Glomerular visceral epithelial cell (primary cell): Measurements from ENCODE around the gene HAGHL.

ENCODE experiments used
- DNase-seq: peaks from one replicate; pipeline ENCODE4 v3.0.0-alpha.2; 2016; ENCODE audit errors: extremely low spot score

Gene HAGHL

DNA sequence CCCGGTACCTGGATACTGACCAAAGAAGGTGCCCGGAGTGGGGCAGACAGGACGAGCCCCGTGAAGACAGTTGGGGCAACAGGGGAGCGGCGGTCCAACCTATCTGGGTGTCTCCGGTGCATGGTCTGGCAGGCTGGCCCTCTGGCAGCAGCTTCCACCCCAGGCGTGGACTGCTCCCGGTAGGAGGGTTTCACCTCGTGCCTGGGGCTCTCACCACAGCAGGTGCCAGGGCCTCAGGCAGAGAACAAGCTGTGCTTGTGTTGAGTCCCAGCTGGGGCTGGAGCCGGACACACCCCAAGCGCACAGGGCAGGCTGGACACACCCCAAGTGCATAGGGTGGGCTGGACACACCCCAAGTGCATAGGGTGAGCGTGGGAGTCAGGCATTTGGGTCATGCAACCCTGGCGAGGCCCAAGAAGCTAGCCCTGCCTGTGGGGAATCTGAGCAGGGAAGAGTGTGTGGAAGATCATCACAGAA, 19.8 kb upstream of the HAGHL start:
- DNase-seq = no peak

DNA sequence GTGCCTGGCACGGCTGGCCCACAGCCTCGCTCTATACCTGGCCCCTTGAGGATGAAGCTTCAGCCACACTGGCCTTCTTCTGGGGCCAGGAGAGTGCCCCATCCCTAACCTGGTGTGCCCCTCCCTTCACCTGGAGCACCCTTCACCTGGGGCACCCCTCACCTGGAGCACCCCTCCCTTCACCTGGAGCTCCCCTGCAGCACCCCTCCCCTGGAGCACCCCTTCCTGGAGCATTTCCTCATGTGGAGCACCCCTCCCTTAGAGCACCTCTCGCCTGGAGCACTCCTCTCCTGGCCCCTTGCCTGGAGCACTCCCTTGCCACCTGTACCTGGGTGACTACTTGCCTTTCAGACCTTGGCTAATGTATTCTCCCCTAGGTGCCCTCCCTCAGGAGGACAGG, 18.9 kb upstream of the HAGHL start:
- no peak for DNase-seq

DNA sequence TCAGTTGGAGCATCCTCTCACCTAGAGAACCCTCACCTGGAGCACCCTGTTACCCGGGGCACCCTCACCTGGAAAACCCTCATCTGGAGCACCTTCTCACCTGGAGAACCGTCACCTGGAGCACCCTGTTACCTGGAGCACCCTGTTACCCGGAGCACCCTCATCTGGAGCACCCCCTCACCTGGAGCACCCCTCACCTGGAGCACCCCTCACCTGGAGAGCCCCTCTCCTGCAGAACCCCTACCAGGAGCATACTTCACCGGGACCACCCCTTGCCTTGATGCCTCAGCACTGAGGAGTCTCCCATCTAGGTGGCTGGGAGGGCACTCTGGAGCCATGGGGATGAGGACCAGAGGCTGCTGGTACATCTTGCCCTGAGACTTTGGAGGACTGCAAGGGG, 17.9 kb upstream of the HAGHL start:
- DNase-seq = no peak

DNA sequence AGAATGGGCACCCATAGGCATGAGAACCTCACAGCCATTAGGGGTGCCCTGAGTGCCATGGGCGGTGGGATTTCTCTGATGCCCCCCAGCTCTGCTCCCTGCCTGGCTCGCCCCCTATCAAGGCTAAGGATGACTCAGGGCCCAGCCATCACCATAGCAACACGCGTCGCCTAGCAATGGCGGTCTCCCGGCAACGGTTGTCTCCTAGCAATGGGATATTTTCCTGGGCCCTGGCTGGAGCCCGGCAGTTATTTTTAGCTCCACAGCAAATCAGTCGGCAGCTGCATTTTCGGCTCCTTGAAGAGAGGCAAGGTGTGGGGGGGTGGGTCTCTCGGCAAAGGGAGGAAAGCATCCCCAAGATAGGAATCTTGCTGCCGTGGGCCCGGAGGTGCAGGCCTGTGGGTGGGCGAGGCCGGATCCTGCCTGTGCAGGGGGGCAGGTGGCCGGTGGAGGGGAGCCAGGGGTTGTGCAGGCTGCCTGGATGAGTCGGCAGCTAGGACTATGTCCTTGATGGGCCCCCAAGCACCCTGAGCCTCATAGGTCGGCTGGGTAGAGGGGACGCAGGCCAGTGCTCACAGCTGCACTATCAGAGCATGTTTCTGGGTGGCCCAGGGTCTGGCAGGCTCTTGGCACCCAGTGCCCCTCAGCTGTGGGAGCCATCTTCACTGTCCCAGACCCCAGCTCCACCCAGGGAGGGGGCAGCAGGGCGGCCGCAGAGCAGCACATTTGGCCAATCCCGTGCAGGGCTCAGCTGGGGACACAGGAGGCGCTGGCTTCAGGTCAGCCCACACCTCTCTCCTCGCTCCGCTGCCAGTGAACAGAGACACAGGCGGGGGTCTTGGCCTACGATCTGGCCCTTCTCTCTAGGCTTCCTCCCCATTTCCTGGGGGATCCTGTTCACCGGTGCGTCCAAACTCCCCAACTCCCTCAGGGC, 17.1 kb upstream of the HAGHL start:
- peak; percentile 70 for DNase-seq

DNA sequence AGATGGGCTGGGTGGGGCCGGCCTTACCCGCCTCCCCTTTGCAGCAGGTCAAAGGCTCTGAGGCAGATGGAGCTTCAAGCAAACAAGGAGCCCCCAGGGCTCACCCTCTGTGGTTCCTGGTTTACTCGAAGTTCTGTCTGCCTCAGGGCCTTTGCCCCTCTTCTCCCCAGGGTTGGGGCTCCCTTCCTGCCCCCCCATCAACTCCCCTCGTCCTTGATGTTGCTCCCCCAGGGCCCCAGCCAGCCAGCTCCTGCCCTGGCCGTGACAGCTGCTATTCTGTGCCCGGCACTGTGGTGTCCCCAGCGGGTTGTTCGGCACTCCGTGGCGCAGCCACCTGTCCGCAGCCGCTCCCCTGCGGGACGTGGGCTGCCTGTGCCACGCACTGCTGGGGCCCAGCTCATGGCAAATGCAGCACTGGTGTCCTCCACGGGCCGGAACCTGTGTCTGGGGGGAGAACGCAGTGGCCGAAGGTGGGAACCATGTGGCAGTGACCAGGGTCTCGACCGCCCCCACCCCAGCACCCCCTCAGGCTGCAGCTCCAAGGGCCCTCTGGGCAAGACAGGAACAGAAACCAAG, 16.3 kb upstream of the HAGHL start:
- DNase-seq = no peak

DNA sequence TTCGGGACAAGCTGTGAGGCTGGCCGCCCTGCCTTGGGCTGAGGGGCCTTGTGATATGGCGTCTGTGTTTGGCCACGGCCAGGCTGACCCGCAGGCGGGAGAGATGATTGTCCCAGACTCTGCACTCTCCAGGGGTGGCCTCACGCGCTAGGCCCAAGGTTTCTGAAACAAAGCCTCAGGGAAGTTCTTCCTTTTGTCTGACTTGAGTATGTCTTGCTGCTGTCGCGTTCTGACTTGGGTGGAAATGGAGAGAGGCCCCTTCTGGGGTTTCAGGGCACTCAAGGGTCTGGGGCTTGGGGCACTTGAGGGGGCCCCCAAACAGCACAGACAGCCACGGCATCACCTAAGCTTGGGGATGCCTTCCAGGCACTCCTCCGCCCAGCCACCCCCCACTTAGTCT, 15.8 kb upstream of the HAGHL start:
- no peak for DNase-seq

DNA sequence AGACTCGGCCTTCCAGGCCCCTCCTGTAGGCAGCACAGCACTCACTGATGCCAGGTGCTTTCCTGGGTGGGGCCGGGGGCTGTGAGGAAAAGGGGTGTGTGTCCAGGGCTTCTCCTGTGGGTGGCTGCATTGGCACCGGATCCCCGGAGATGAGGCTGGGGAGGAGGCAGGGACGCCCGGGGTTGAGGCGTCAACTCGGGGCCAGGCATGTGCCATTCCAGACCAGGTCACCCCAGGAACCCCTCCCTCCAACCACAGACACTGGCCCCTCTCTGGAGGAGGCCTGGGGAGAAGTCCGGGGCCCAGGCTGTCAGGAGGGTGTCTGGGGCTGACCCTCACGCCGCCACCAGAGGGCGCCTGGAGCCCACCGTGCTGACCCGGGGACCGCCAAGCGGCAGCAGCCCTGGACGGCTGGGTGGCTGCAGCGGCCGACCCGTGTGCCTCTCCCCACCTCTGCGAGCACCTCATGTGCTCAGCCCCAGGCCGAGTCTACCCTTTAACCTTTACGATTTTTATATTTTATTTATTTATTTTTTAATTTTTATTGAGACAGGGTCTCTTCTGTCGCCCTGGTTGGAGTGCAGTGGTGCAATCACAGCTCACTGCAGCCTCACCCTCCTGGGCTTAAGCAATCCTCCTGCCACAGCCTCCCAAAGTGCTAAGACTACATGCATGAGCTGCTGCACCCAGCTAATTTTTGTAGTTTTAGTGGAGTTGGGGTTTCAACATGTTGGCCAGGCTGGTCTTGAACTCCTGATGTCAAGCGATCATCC, 15.2 kb upstream of the HAGHL start:
- DNase-seq = peak; percentile 75

DNA sequence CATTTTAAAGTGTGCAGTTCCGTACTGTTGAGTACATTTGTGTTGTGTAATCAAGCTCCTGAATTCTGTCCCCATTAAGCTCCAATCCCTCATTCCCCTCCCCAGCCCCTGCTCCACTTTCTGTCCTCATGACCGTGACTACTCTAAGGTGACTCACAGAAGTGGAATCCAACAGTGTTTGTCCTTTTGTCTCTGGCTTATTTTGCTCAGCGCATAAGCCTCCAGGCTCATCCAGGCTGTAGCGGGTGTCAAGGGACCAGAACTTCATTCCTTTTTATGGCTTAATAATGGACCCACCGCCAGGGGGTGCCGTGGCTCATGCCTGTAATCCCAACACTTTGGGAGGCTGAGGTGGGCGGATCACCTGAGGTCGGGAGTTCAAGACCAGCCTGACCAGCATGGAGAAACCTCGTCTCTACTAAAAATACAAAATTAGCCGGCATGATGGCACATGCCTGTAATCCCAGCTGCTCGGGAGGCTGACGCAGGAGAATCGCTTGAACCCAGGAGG, 14.1 kb upstream of the HAGHL start:
- DNase-seq = peak; percentile 86

DNA sequence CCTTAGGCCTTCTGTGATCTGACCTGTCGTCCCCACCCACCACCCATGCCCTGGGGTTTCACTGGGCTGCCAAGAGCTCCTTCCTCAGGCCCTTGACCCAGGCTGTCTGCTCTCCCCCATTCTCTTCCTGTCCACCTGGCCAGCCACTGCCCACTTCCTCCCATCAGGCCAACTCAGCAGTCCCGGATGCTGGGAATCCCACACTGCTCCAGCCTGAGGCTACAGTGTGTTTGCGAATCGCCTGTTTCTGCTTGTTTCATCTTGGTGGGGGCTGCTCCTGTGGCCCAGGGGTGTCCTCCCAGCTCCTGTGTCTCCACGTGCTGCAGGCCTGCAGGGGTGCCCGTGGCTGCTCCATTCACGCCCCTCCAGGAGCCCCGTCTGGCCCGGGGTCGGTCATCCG, 12.8 kb upstream of the HAGHL start:
- DNase-seq = no peak

DNA sequence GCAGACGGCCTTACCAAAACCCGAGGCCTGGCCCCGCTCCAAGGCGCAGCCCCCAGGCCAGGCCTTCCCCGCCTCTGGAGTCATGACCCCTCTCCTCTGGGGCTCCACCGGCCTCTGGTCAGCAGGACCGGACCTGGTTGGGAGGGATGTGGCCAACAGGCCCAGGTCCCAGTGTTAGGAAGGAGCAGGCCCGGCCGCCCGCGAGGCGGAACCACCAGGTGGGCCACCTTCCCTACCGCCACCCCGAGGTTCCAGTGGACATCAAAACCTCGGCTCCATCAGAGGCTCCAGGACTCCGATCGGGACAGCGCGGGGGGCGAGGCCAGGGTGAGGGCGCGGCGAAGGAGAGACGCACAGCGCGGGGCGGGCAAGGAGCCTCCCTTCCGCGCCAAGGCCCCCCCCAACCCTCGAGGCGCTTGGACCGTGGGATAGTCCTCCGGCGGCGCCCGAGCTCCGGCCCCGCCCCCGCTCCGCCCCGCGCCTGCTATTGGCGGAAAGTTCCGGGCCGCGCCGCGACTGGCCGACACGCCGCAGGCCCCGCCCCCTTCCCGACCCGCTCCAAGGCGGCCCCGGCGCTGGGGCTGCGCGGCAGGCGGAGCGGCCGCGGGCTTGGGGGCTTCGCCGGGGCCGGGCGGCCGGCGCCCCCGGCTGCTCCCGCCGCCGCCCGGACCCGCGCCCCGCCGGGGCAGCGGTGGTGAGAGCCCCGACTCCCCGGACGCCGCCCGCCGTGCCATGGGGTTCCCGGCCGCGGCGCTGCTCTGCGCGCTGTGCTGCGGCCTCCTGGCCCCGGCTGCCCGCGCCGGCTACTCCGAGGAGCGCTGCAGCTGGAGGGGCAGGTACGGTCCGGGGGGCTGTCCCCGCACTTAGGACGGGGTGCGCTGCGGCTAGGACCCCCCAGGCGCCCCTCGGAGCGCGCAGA, 12.1 kb upstream of the HAGHL start, which contains the start of gene METRN:
Gene METRN, plus strand, starts transcription at position 561 of the 919 bp plus-strand sequence. Its CDS starts 172 bp downstream, at position 733.
- DNase-seq = peak; percentile 84

DNA sequence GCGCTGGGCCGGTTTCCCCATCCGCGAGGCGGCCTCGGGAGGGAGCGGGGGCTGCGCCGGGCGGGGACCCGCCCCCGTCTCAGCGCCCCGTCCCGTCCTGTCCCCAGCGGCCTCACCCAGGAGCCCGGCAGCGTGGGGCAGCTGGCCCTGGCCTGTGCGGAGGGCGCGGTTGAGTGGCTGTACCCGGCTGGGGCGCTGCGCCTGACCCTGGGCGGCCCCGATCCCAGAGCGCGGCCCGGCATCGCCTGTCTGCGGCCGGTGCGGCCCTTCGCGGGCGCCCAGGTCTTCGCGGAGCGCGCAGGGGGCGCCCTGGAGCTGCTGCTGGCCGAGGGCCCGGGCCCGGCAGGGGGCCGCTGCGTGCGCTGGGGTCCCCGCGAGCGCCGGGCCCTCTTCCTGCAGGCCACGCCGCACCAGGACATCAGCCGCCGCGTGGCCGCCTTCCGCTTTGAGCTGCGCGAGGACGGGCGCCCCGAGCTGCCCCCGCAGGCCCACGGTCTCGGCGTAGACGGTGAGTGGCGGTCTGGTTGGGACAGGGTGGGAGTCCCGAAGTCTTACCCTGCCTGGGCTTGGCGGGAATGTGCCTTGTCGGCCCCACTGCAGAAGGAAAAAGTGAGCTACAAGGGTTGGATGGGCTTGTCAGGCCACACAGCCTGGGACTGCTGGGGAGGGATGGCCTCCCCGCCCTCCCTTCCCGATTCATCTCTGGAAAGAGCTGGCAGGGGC, 11.3 kb upstream of the HAGHL start:
- no peak for DNase-seq

DNA sequence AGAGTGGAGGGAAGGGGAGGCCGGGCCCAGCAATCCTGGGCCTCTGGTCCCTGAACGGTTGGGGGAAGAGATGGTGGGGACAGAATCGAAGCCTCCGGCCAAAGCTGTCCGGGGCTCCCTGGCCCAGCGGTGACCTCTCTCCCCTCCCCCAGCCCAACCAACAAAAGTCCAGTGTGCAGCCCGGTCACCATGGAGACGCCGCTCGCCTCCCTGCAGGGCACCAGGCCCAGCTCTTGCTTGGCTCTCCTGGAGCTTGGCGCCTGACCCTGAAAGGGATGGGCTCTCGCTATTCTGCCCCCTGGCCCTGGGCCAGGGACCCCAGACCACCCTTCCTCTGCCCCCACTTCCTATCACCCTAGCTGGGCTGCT, 10.7 kb upstream of the HAGHL start:
- DNase-seq = no peak

DNA sequence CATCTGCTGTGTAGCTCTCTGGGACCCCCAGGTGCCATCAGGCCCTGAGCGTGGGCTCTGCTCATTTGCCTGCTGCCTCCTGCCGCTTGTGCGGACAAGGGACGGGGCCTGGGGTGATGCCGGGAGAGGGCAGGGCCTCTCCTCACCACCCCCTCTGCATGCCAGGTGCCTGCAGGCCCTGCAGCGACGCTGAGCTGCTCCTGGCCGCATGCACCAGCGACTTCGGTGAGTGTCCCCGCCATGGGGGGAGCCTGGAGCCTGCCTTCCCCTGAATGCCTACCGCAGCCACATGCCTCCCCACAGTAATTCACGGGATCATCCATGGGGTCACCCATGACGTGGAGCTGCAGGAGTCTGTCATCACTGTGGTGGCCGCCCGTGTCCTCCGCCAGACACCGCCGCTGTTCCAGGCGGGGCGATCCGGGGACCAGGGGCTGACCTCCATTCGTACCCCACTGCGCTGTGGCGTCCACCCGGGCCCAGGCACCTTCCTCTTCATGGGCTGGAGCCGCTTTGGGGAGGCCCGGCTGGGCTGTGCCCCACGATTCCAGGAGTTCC, 10.1 kb upstream of the HAGHL start:
- no peak for DNase-seq

DNA sequence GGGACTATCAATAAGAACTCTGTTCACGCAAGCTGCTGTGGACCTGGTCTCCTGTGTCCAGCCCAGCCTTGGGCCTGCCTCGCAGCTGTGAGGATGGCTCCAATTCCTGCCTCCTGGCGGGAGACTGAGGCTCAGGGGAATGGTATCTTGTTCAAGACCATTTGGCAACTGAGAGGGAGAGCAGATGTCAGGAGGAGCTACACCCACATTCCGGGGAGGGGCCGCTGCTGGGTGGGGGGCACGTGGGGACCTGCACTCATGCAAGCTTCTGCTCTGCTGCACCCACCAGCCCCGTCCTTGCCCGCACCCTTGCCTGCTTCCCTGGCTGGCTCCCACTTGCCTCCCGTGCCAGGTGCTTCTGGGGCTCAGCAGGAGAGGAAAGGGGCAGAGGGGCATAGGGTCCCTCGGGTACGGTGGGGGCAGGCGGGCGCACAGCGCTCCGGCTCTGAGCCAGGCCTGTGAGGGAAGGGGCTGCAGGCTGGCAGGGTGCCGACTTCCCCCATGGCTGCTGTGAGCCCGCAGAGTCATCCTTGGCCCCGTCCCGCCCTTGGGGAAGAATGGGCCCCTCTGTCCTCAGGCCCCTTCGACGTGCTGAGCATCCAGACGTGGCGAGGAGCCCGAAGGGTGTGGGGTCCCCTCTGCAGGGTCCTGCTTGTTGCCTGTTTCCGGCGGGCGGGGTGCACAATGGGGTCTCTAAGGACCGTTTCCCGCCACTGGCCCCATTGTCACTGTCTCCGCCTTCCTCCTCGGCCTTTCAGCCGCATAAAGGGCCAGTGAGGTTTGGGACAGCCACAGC, 9.3 kb upstream of the HAGHL start:
- DNase-seq = no peak

DNA sequence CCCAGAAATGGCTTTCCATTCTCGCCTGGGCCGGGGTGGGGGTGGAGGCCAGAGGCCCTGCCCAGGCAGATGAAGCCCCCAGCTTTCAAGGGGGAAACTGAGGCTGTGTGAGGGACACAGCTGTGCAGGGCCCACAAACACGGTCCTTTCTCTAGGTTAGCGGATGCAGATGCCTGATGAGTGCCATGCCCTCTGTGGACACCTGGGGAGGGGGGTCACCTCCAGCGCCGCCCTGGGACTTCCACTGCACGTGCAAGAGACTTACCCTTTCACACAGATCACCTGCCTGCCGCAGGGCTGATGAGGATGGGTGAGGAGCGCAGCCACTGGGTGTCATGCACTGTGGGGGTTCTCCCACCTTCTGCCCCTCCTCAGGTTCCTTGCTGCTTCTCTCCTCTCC, 8.5 kb upstream of the HAGHL start:
- no peak for DNase-seq

DNA sequence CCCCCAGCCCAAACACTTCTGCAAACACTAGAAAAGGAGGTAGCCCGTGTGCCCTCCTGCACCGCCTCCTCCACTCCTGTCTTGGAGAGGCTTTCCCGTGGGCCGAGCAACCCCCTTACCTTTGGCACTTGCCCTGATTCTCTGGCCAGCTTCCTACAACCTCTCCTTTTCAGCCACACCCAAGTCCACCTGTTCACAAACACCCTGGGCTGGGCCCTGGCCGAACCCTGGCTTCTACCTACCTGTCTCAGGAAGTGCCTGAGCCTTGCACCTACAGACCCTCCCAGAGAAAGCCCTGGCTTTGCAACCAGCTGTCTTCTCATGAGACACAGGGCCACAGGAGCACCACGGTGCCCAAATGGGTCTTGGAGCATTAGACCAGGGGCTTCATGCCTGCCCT, 8.0 kb upstream of the HAGHL start:
- DNase-seq = no peak

DNA sequence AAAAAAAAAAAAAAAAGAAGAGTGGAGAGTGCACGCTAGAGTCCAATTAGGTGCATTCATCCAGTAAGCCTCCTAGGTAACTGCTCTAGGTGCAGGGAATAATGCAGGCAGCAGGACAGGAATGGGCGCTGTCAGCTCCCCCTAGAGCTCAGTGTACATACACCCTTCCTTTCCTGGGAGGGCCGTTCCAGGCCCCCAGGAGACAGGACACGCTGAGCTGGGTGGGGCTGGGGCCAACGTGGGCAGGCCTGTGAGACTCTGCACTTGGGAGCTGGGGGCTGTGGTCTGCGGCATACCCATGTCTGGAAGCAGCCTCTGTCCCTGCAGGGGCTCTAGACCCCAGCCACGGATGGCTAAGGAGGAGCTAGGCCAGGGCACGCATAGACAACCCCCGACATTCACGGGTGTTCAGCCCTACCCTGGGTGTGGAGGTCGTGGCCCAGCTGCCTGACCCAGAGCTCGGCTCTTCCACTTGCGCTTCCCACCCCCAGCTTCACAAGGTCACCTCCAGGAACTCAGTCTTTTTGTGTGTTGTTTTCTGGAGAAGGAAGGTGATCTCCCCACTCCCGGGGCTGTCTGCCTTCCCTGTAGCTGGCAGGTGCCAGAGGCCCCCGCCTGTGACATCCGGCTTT, 7.0 kb upstream of the HAGHL start:
- DNase-seq = peak; percentile 43

DNA sequence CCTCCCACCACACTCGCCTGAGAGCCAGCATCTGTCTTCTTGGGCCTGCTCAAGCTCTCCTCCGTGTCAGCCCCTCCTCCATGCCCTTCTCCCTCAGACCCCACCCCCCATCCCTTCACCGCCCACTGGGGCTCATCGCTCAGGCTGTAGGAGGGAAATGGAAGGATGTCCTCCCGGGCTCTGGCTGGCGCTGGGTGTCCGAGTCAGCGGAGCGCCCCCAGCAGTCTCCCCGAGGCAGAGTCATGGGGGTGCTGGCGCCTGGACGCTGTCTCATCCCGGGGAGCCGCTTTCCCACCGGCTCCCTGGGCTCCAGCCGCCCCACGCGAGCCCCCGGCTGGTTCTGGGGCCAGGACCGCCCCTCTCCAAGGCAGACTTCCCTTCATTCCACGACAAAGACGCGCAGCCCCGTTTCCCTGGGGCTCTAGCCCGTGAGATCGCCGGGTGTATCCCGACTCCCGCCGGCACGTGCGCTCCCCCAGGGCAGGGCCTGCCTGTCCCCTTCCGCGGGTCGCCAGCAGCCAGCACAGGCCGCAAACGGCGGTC, 6.4 kb upstream of the HAGHL start:
- DNase-seq = peak; percentile 72
